SKM-1 treated with dmso at 0.1 percent for 144 hours (cell line): Measurements from ENCODE around the gene SENP5.

Experiments used
- DNase-seq: peaks from one replicate; lab custom pipeline; 2025; ENCODE audit not compliant: unreplicated experiment; lab: John Stamatoyannopoulos, UW

Gene SENP5

DNA sequence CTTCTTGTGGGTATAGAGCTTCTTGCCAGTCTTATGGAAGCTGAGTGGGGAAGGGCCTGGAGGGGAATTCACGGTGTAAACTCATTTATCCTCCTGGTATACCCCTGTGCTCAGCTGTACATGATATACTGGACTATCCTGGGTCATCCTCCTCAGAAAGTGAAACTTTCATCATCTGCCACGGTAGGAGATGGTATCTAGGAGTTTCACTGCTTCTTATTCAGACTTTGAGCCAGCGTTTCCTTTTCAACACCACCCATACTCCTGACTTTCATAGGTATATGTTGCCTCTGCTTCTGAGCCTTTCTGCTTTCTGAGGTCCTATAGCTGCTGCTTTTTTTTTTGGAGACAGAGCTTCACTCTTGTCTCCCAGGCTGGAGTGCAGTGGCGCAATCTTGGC lies 15.6 kb downstream of the SENP5 start:
- no peak for DNase-seq

DNA sequence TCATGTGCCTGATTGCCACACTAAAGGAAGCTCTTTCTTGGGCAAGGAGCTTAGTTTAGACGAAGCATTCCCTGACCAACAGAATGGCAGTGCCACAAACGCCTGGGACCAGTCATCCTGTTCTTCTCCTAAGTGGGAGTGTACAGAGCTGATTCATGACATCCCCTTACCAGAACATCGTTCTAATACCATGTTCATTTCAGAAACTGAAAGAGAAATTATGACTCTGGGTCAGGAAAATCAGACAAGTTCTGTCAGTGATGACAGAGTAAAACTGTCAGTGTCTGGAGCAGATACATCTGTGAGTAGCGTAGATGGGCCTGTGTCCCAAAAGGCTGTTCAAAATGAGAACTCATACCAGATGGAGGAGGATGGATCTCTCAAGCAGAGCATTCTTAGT lies 18.4 kb downstream of the SENP5 start:
- no peak for DNase-seq

DNA sequence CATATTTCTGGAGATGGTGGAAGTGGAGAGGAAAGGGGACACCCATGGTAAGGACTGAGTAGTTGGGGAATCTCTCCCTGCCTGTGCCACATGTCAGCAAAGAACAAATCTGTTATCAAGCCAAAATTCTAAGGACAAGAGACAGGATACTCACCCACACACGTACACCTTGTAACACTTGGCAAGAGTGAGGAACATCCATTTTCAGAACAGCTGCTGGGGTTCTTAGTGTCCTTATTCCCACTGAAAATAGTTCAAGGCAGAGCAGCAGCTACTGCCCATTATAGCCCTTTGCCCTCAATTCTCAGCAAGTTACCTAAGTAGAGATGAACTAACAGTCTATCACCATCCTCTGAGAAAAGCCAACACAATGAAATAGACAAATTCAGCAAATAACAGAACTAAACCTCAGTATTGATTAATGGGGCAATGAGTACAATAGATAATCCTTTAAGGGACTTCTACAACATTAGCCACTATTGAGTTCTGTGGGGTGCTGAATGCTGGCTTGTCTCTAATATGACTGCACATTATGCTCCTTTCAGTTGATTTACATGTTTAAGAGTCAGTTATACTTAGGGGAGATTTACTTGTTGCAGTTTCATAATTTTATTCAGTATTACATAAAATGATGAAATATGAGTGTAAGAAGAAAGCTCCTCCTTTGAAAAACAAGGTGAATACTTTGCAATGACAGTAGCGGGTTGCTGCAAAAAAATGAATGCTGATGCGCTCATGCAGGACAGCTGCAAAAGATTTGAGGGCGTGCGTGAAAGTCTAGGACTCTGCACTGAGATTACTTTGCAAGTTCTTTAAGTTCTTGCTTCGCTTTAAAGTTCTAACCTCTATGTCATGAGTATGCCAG lies 22.4 kb downstream of the SENP5 start:
- no peak for DNase-seq

DNA sequence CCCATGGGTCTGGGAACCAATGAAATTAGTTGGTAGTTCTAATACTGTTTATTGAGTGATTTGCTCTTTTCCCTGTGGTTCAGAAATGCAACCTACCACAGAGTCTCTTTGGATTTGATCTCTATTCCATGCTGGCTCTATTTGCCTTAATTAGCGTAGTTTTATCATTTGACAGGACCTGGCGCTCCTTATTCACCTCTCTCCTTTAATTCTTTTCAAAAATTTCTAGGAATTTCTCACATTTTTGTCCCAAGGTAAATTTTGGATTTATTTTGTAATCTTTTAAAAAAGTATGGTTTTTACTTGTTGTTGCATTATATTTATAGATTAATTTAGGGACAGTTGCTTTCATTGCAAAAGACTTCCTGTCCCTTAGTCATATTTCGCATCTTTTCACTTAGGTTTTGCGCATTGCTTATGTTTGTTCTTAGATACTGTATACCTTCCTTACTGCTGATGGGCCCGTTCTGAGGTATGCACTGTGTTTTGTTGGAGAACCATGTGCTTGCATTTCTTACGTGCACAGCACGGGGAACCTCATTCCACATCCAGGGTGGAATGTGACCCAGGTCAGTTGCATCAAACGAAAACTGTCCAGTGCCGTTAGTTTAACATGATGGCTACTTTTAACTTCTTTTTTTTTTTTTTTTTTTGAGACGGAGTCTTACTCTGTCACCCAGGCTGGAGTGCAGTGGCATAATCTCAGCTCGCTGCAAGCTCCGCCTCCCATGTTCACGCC lies 27.0 kb downstream of the SENP5 start:
- DNase-seq: no peak

DNA sequence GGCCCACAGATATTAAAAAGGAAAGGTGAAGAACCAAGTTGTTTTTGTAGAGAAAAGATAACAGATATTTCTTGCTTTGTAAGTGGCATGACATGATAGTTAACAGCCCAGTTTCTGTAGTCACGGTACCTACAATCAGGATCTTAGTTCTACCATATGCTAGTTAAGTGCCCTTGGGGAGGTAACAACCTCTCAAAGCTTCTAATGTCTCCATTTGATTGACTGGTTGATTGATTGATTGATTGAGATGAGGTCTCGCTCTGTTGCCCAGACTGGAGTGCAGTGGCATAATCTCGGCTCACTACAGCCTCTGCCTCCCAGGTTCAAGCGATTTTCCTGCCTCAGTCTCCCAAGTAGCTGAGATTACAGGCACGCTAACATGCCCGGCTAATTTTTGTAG lies 28.5 kb downstream of the SENP5 start:
- DNase-seq: no peak

DNA sequence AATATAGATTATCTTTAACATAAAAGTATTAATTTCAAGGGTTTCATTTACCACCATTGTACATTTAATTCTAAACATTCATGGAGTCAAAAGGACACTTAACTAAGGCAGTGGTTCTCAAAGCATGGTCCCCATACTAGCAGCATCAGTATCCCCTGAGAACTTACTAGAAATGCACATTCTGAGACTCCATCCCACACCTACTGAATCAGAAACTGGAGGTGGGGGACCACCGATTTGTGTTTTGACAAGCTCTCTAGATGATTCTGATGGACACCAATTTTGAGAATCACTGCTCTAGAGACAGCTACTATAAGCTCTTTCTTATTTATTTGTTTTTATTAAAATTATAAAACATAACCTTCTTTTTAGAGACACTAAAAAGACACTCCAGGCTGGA lies 34.0 kb downstream of the SENP5 start:
- DNase-seq: no peak

DNA sequence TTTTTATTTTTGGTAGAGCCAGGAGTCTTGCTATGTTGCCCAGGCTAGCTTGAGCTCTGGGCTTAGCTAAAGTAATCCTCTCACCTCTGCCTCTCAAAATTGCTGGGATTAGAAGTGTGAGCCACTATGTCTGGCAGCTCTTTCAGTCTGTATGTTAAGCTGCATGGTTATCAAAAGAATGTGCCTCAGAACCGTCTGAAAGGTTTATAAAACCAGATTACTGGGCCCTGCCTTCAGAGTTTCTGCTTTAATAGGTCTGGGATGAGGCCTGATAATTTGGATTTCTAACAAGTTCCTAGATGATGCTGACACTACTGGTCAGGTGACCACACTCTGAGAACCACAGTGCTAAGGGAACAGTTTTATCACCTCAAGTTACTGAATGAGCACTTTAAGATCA lies 34.6 kb downstream of the SENP5 start:
- DNase-seq: no peak

DNA sequence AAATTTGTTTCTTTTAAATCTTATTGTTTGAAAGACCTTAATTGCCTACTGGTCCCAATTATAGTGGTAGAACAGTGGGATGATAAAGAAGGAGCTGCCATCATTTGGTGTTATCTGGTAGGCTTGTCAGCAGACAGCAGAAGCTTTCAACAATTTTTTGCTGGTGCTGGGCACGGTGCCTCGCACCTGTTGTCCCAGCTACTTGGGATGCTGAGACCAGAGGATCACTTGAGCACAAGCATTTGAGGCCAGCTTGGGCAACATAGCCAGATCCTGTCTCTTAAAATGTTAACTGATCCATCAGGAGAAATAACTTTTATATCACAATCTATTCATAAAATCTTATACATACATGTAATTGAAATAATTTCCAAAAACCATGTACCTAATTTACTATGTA lies 36.0 kb downstream of the SENP5 start:
- no peak for DNase-seq

DNA sequence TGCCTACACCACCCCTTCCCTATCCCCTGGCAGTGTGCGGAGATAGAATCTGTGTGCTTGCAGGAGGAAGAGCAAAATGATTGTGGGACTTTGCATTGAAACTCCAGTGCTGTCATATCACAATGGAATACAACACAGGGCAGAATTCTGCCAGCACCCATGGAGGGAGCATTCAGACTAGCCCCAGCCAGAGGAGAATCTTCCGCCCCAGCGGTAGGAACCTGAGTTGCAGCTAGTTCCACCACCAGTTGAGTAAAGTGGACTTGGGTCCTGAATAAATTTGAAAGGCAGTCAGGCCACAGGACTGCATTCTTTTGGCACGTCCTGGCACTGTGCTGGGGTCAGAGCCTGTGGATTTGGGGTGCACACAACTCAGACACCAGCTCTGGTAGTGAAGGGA lies 47.1 kb downstream of the SENP5 start:
- no peak for DNase-seq

DNA sequence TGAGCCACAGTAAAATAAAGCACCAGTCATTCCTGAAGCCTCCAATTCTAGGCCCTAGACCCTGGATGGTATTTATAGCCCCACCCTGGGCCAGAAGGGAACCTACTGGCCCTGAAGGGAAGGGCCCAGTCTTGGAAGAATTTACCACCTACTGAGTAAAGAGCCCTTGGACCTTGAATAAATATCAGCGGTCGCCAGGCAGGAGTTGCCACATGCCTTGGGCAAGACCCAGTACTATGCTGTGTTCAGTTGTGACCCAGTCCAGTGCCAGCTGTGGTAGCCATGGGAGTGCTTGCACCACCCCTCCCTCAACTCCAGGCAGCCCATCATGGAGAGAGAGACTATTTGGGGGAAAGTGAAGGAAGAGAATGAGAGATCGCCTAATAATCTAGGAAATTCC lies 47.7 kb downstream of the SENP5 start:
- no peak for DNase-seq

DNA sequence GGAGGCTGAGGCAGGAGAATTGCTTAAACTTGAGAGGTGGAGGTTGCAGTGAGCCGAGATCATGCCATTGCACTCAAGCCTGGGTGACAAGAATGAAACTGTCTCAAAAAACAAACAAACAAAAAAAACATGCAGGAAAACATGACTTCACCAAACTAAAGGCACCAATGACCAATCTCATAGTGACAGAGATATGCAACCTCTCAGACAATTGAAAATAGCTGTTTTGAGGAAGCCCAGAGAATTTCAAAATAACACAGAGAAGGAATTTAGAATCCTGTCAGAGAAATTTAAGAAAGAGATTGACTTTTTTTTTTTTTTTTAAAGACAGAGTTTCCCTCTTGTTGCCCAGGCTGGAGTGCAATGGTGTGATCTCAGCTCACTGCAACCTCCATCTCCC lies 48.5 kb downstream of the SENP5 start:
- DNase-seq: no peak

DNA sequence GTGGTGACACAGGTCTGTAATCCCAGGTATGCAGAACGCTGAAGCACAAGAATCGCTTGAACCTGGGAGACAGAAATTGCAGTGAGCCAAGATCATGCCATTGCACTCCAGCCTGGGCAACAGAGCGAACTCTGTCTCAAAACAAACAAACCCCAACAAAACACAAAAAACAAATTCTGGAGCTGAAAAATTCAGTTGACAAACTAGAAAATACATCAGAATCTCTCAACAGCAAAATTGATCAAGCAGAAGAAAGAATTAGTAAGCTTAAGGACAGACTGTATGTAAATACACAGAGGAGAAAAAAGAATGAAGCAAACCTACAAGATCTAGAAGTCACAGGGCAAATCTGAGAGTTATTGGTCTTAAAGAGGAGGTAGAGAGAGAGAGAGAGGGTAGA lies 49.3 kb downstream of the SENP5 start:
- no peak for DNase-seq

DNA sequence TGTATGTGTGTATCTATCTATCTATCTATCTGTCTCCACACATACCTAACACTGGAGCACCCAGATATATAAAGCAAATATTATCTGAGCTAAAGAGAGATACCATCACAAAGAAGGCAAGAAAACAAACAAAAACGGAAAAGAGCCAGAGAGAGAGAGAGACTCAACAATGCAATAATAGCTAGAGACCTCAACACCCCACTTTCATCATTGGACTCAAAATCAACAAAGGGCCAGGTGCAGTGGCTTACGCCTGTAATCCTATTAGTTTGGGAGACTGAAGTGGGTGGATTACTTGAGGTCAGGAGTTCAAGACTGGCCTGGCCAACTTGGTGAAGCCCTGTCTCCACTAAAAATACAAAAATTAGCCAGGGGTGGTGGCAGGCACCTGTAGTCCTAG lies 51.2 kb downstream of the SENP5 start:
- DNase-seq: no peak

DNA sequence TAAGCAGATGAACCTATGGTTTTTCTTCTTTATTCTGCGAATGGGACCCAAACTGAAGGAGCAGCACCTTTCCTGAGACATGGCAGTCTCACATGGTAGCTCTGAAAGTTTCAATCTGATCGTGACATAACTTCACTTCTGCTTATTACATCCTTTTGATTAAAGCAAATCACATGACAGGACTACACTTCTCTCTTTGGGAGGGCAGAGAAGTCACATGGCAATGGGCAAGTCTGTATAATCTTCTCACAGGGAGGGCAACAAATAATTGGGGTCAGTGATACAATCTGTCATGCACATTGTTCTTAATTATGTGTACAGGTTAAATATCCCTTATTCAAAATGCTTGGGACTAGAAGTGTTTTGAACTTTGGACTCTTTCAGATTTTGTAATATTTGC lies 53.0 kb downstream of the SENP5 start:
- no peak for DNase-seq

DNA sequence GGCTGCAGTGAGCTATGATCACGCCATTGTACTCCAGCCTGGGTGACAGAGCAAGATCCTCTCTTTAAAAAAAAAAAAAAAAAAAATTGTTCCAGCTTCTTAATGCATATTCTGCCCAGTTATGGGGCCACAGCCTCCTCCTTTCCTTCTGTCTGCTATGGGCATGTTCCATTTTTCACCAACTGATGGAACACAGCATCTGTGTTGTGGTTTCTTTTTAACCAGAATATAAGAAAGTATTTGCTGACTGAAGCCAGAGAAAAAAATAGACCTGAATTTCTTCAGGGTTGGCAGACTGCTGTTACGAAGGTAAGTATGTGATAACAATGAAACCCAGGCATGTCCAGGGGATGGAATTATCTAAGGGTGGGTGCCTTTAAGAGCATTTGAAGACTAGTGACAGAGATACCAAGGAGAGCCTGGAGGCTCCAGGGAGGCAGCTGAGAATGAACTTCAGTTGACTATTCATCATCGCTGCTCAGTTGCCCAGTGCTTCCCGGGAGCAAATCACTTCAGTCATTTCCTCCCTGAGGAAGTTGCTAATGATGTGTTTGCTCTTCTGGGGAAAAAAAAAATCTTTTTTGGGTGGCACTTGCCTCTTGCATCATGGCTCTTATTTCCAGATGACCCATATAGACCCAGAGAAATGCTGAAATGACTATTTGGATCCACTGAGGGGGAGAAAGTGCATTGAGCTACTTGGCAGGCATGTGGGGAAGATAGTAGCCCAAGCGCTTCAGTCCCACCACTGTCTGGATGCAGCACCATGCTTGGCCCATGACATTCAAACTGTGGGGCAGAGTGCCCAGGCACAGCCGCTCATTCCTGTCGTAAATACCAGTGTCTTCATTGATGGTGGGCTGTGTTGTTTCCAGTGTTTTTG lies 60.1 kb downstream of the SENP5 start:
- no peak for DNase-seq

DNA sequence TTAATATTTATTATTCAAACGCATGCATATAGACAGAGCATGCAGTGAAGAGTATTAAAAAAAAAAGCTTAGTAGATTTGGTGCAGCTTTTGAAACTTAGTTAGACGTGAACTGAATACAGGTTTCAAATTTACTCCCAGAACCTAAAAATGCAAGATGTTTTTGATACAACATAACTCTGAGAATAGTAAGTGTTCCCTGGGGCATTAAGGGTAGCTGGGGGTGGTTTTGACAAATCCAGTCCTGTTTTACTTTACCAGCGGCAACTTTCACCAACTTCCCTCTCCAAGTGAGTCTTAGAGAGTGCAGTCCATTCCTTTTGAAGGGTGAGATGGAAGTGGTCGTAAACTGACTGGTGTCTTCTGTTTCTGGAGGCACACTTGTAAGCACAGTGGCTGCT lies 63.4 kb downstream of the SENP5 start:
- no peak for DNase-seq

DNA sequence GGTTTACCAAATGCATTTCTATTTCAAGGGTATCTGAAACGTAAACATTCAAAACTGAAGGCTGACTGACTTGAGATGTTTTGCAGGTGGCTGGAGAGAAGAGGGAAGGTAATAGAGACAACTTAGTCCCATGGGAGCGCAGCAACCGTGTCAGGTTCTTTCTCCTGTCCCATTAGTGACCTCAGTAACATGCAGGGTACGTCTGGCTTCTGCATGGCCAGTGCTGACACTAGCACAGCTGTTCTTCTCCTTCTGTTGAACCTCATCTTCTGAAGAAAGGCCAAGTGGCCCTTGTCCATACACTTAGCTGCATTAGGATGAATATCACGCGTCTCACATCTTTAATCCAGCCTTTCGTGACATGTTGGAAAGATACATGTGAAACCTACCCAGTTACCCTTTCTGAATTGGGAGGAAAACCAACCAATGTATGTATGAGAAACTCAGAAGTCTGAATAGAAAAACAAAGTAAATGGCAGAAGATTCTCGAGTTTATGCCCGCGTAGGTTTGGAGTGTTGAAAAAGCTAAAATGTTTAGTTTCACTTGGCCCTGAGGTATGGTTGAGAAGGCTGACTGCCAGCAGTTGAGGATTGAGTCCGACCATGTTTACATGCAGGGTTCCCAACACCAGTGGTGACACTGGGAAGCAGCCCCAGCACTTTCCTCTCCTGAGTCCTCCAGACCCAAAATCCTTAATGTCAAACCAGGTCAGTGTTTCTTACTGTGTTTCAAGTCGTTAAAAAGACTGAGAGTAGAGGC lies 64.3 kb downstream of the SENP5 start:
- no peak for DNase-seq

DNA sequence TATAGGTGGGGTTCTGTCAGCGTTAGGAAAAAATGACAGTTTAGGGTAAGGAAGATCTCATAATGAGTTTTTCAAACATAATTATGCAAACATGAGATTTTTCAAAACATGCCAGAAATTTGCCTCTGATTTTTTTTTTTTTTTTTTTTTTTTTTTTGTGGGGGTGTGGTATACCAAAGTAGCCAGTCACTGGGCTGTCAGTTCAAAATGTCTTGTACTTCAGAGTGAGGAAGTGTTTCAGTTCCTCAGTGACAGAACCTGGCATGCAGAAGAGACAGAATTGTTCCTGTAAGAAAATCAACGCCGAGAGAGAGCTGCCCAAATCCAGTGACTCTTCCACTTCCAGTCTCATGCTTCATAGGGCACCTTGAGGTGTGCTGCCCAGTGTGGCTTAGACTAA lies 64.9 kb downstream of the SENP5 start:
- DNase-seq: no peak

DNA sequence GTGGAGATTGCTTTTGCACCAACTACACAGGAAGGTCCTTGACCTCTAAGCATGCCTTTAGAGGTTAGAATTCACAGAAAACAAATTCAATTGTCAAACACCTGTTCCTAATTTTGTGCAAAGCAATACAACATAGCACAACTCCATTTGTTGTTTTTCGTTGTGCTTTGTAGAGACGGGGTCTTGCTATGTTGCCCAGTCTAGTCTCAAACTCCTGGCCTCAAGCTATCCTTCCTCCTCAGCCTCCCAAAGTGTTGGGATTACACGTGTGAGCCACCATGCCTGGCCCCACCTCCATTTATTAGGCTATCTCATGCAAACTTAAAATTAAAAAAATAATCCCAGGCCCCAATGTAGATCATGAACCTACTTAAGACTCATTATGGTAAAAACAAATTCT lies 68.6 kb downstream of the SENP5 start:
- DNase-seq: no peak

DNA sequence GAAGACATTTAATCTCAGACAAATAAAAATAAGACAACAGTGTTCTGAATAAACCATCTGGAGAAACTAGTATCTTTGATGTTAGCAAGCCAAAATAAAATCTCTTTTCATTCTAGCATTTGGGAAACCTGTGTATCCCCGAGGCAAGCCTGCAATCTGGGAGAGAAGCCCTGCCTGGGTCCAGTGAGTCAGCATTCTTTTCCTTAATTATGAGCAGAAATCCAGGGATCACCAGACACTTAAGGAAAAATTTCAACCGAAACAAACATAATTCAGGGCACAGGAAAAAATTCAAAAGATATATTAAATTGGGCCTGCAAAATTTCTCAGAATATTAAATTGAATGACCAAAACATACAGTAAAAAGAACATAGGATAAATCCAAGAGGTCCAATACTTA lies 70.4 kb downstream of the SENP5 start:
- DNase-seq: no peak

DNA sequence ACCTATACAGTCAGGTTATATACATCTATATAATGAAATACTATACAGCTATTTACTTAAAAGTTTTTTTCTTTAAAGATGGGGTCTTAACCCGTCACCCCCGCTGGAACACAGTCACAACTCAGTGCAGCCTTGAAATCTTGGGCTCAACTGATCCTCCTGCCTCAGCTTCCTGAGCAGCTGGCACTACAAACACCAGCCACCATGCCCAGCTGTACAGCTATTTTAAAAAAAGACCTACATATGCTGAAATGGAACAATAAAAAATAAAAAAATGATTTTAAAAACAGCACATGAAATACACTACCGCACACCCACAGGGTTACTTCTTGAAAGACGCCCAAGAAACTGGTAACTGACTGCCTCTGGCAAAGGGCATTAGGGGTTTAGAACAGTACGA lies 70.9 kb downstream of the SENP5 start:
- DNase-seq: no peak
